Stomach (tissue), 19 donors: ENCODE data around the gene GLT8D2. TPM values are rescaled to one million over a fixed set of nuclear protein-coding genes. Genes with fewer than 3 reads are reported as not detected.

Experiments used
- DNase-seq, 2 donors: peaks; one replicate each; pipeline versions ENCODE4 v3.0.0 to v3.0.0-alpha.2; 2013 to 2019
- H3K27ac ChIP-seq, 5 donors: fragments of 200-600 bp in 4 of 5; sonication (generic) in 4 of 5; one replicate each; pipeline ENCODE4 v1.5.1; 2013 to 2019; ENCODE audit warnings: mild to moderate bottlenecking in 1 of 5, moderate library complexity in 1 of 5
- H3K27me3 ChIP-seq, 3 donors: fragments of 200-600 bp; sonication (generic); one replicate each; pipeline ENCODE4 v1.5.1; 2017 to 2019; ENCODE audit warnings: mixed run types in 1 of 3
- H3K36me3 ChIP-seq, 4 donors: fragments of 200-600 bp; sonication (generic); 1 replicate in 3 of 4; 2 replicates in 1 of 4; pipeline ENCODE4 v1.5.1; 2016 to 2019
- H3K4me1 ChIP-seq, 4 donors: fragments of 200-600 bp; sonication (generic); one replicate each; pipeline ENCODE4 v1.5.1; 2016 to 2019
- H3K4me3 ChIP-seq, 4 donors: fragments of 200-600 bp; sonication (generic) in 3 of 4; one replicate each; pipeline ENCODE4 v1.5.1; 2016 to 2019; ENCODE audit warnings: mild to moderate bottlenecking in 1 of 4
- H3K9me3 ChIP-seq, 4 donors: fragments of 200-600 bp; sonication (generic); one replicate each; pipeline ENCODE4 v1.5.1; 2016 to 2019
- EP300 ChIP-seq: sonication (generic); formaldehyde crosslinking; IDR thresholded peaks from one replicate; pipeline ENCODE4 v1.6.1; 2017; ENCODE audit warnings: antibody characterized with exemption
- POLR2A ChIP-seq, 4 donors: fragments of 450-650 bp; IDR thresholded peaks; one replicate each; pipeline ENCODE4 v1.6.1; 2016; ENCODE audit warnings: antibody characterized with exemption in 4 of 4, control low read depth in 2 of 4, mild to moderate bottlenecking in 1 of 4, moderate library complexity in 1 of 4
- POLR2AphosphoS5 ChIP-seq, 3 donors: sonication (generic); formaldehyde crosslinking; IDR thresholded peaks; one replicate each; pipeline ENCODE4 v1.6.1; 2016; ENCODE audit warnings: antibody characterized with exemption in 3 of 3
- WGBS, 5 donors: extraction: QIAGEN DNeasy Blood & Tissue Kit in 3 of 5; methylation state at CpG; one replicate each; pipeline versions ENCODE4 v1.1.5 to v1.1.7; 2013 to 2018; 5-methylcytosine and 5-hydroxymethylcytosine counted together
- intact Hi-C: fragments of 100-400 bp; cut with DNase I; formaldehyde crosslinking; loops from one replicate; pipeline ENCODE4 v1.15.1; 2023; ENCODE audit warnings: low total_unique reads
- long read RNA-seq, 10 donors: transcript quantifications; one replicate each; lab custom pipeline, GENCODE V29; 2026
- polyA plus RNA-seq, 3 donors: library from polyadenylated mRNA; stranded (reverse); fragments of 200-250 nt; gene quantifications; one replicate each; pipeline ENCODE4 v1.2.3, GENCODE V29; 2013
- total RNA-seq, 5 donors: library from RNA; depleted of rRNA; stranded (reverse); fragments of >200 nt; gene quantifications; one replicate each; pipeline versions ENCODE4 v1.1.0 to v1.2.3, GENCODE V29; 2014 to 2016
- TF ChIP-seq, protein P1 (sequence below), 7 experiments: fragments of 450-650 bp in 4 of 7; fragments of 200-600 bp in 3 of 7; sonication (generic) in 3 of 7; IDR thresholded peaks; one replicate each; pipeline ENCODE4 v1.5.1; 2016 to 2019; ENCODE audit warnings: antibody characterized with exemption in 7 of 7, control low read depth in 2 of 7, mild to moderate bottlenecking in 1 of 7
- donor health status: healthy with polysubstance abuse.
- donor health status: Bipolar disorder and iron deficiency.
- donor health status: healthy.

The GLT8D2 gene
- 10 to 100 TPM in 3 of 5 donors, 1 to 10 TPM in 2; 3.0 to 27.5 (median 11.3) TPM for total RNA-seq
- 1 to 10 TPM; 3.4 to 9.6 (median 5.4) TPM for polyA plus RNA-seq
- long read RNA-seq, donor 1, partial matches to known transcripts: 5 of 8 reads
- long read RNA-seq, donor 1, other reads (novel, unspliced or antisense): 0 of 8 reads
- long read RNA-seq, donor 2, partial matches to known transcripts: 9 of 11 reads
- long read RNA-seq, donor 2, other reads (novel, unspliced or antisense): 0 of 11 reads
- long read RNA-seq, donor 3, partial matches to known transcripts: 9 of 12 reads
- long read RNA-seq, donor 3, other reads (novel, unspliced or antisense): 0 of 12 reads
- long read RNA-seq, donor 4, partial matches to known transcripts: 0 of 1 reads
- long read RNA-seq, donor 4, other reads (novel, unspliced or antisense): 0 of 1 reads
- long read RNA-seq, donor 5, transcript GLT8D2-201 (11 exons, 1,880 nt): major isoform, 9 of 27 reads
- long read RNA-seq, donor 5, partial matches to known transcripts: 17 of 27 reads
- long read RNA-seq, donor 5, other reads (novel, unspliced or antisense): 0 of 27 reads
- long read RNA-seq, donor 6, transcript GLT8D2-201 (11 exons, 1,880 nt): major isoform, 10 of 17 reads
- long read RNA-seq, donor 6, partial matches to known transcripts: 7 of 17 reads
- long read RNA-seq, donor 6, other reads (novel, unspliced or antisense): 0 of 17 reads
- long read RNA-seq, donor 7, transcript GLT8D2-201 (11 exons, 1,880 nt): major isoform, 8 of 8 reads
- long read RNA-seq, donor 7, partial matches to known transcripts: 0 of 8 reads
- long read RNA-seq, donor 7, other reads (novel, unspliced or antisense): 0 of 8 reads
- long read RNA-seq, donor 8, transcript GLT8D2-201 (11 exons, 1,880 nt): major isoform, 5 of 19 reads
- long read RNA-seq, donor 8, partial matches to known transcripts: 14 of 19 reads
- long read RNA-seq, donor 8, other reads (novel, unspliced or antisense): 0 of 19 reads
- long read RNA-seq, donor 9, partial matches to known transcripts: 18 of 19 reads
- long read RNA-seq, donor 9, other reads (novel, unspliced or antisense): 0 of 19 reads
- long read RNA-seq, donor 10, partial matches to known transcripts: 0 of 1 reads
- long read RNA-seq, donor 10, other reads (novel, unspliced or antisense): 0 of 1 reads

GRCh38 chr12:104049903-104050356, at the start of gene GLT8D2:
Gene GLT8D2 (minus strand): TSS chr12:104050187. CDS start chr12:104019648, 30,539 bp downstream.
- TF ChIP-seq EP300 (no peak), POLR2AphosphoS5 (IDR thresholded peaks at IDR 0.05) (no peak), POLR2A (IDR thresholded peaks at IDR 0.05) (no peak)
- TF ChIP-seq, protein P1, sequence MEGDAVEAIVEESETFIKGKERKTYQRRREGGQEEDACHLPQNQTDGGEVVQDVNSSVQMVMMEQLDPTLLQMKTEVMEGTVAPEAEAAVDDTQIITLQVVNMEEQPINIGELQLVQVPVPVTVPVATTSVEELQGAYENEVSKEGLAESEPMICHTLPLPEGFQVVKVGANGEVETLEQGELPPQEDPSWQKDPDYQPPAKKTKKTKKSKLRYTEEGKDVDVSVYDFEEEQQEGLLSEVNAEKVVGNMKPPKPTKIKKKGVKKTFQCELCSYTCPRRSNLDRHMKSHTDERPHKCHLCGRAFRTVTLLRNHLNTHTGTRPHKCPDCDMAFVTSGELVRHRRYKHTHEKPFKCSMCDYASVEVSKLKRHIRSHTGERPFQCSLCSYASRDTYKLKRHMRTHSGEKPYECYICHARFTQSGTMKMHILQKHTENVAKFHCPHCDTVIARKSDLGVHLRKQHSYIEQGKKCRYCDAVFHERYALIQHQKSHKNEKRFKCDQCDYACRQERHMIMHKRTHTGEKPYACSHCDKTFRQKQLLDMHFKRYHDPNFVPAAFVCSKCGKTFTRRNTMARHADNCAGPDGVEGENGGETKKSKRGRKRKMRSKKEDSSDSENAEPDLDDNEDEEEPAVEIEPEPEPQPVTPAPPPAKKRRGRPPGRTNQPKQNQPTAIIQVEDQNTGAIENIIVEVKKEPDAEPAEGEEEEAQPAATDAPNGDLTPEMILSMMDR (IDR thresholded peaks at IDR 0.05): no peak
- Histone ChIP-seq H3K27me3 (peaks cover 0 to 17% (median 0%) of the 10 kb centered on the region in 3 donors), H3K4me1 (peaks cover 4 to 40% (median 25%) of the 10 kb centered on the region in 4 donors), H3K27ac (peak within 1 kb of the TSS; percentile 6 to 78 (median 67)), H3K4me3 (peak within 1 kb of the TSS; percentile 39 to 49 (median 48)), H3K36me3 (no peaks in the 10 kb centered on the region), H3K9me3 (no peaks in the 10 kb centered on the region)
- peak; percentile 40 to 81 for DNase-seq
- intact Hi-C loops: no loop called here
- 1 to 3% (median 3%) methylated on average over 23 to 24 of the region's 24 CpGs for WGBS, 5 donors

DNA sequence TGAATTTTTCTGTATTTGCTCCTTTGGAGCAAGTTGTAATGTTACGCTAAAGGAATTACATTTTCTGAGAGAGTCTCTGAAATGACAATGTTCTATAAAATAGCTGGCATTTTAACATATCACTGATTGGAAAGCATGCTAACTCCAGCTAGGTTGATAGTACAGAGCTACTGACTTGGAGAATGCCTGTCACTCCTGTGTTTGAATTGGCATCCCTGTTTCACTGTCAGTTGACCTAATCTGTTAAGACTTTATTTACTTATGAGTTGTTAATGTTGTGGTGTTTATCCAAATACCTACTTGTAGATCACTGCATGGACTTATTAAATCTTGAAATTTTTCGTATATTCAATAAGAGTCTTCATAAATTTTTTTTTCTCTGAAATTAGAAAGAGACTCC, 48.0 kb upstream of the GLT8D2 start:
- WGBS, 5 donors: 87 to 100% (median 95%) methylated on average over 2 of the region's 2 CpGs
- no peak overlapping the region for H3K27ac ChIP-seq
- H3K9me3 ChIP-seq: no peaks in the 10 kb centered on the region
- no peaks in the 10 kb centered on the region for H3K27me3 ChIP-seq
- intact Hi-C loops: no loop called here
- TF ChIP-seq EP300 (no peak), POLR2A (IDR thresholded peaks at IDR 0.05) (no peak), POLR2AphosphoS5 (IDR thresholded peaks at IDR 0.05) (no peak)
- TF ChIP-seq, protein P1 (IDR thresholded peaks at IDR 0.05): no peak
- H3K4me3 ChIP-seq: no peak overlapping the region
- no peaks in the 10 kb centered on the region for H3K4me1 ChIP-seq
- DNase-seq: no peak
- H3K36me3 ChIP-seq: peaks cover 21 to 98% (median 94%) of the 10 kb centered on the region in 4 donors

DNA sequence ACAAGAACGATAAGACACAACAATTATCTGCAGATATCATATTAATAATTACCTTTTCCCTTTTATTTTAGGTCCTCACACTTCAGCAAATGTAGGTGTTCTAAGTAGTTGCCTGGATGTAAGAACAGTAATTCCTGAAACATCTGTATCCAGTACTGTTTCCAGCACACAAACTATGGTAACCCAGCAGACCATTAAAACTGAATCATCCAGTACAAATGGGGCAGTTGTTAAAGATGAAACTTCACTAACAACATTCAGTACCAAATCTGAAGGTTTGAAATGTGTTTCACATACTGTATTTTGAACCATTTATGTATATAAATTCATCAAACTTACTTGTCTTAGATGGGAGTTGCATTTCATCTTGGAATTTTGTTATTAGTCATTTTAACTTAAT, 45.3 kb upstream of the GLT8D2 start:
- TF ChIP-seq, protein P1 (IDR thresholded peaks at IDR 0.05): no peak
- TF ChIP-seq POLR2AphosphoS5 (IDR thresholded peaks at IDR 0.05): no peak
- TF ChIP-seq POLR2A (IDR thresholded peaks at IDR 0.05): no peak
- no peak for TF ChIP-seq EP300
- Histone ChIP-seq H3K4me1 (no peaks in the 10 kb centered on the region), H3K9me3 (no peaks in the 10 kb centered on the region), H3K27me3 (no peaks in the 10 kb centered on the region), H3K27ac (no peak overlapping the region), H3K36me3 (peaks cover 26 to 97% (median 93%) of the 10 kb centered on the region in 4 donors), H3K4me3 (no peak overlapping the region)
- DNase-seq: no peak
- intact Hi-C loops: no loop called here
- WGBS, 5 donors: 53 to 62% (median 57%) methylated on average over 1 of the region's 1 CpG

GRCh38 chr12:104094284-104094683, 44.3 kb upstream of the GLT8D2 start:
- Histone ChIP-seq H3K9me3 (no peaks in the 10 kb centered on the region), H3K4me3 (no peak overlapping the region), H3K36me3 (peaks cover 25 to 97% (median 93%) of the 10 kb centered on the region in 4 donors), H3K4me1 (no peaks in the 10 kb centered on the region), H3K27ac (no peak overlapping the region), H3K27me3 (no peaks in the 10 kb centered on the region)
- intact Hi-C loops: no loop called here
- DNase-seq: no peak
- no peak for TF ChIP-seq POLR2AphosphoS5 (IDR thresholded peaks at IDR 0.05)
- TF ChIP-seq POLR2A (IDR thresholded peaks at IDR 0.05): no peak
- TF ChIP-seq, protein P1 (IDR thresholded peaks at IDR 0.05): no peak
- no peak for TF ChIP-seq EP300
- 89 to 95% (median 95%) methylated on average over 3 of the region's 3 CpGs for WGBS, 5 donors
